Measurements from ENCODE around the gene KCNJ9. TPM values are rescaled to one million over a fixed set of nuclear protein-coding genes. Genes with fewer than 3 reads are reported as not detected.
"Not testable (repeated sequence)": the region's sequence is repeated elsewhere in the genome, so short reads cannot be mapped to it uniquely, and the experiment has no call there.

The KCNJ9 gene
- total and polyA plus RNA-seq, 2 of the 4 experiments (the other 2 are of a cell fraction), result not detected

DNA sequence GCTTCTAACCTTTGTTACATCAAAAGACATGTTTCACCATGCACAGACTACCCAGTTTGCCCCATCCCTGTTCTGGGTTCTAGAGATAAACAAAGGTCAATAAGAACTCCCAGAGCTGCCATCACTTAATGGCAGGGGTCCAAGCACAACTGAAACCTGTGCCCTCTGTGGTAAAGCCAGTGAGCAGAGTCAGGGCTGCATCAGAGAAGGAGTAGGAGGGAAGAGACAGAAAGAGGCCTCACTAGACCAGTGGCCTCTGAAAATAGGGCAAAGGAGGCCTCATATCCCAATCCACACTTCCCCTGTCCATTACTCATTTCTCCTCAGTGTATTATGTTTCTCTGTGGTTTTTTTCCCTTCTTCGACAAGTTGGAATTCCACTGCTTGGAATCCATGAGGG lies 44.4 kb downstream of the KCNJ9 start (continued):
- TF ChIP-seq RCOR1 (IDR thresholded peaks at IDR 0.05; ENCODE audit: insufficient replicate concordance, low read length), result no peak
- TF ChIP-seq, protein P1, sequence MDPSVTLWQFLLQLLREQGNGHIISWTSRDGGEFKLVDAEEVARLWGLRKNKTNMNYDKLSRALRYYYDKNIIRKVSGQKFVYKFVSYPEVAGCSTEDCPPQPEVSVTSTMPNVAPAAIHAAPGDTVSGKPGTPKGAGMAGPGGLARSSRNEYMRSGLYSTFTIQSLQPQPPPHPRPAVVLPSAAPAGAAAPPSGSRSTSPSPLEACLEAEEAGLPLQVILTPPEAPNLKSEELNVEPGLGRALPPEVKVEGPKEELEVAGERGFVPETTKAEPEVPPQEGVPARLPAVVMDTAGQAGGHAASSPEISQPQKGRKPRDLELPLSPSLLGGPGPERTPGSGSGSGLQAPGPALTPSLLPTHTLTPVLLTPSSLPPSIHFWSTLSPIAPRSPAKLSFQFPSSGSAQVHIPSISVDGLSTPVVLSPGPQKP (IDR thresholded peaks at IDR 0.05; ENCODE audit: borderline replicate concordance, low read depth, low read length), result no peak
- no peak for TF ChIP-seq NFE2L2 (IDR thresholded peaks at IDR 0.05; ENCODE audit: low read depth, low read length)

DNA sequence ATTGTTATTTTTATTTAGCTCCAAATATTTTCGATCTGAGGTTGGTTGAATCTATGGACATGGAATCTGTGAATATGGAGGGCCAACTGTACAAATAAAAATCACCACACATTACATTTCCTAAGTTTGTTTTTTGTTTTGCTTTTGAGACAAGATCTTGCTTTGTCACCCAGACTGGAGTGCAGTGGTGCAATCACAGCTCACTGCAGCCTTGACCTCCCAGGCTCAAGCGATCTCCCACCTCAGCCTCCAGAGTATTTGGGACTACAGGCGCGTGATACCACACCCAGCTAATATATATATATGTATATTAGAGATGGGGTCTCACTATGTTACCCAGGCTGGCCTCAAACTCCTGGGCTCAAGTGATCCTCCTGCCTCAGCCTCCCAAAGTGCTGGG lies 45.0 kb downstream of the KCNJ9 start:
- H4K20me1 ChIP-seq (ENCODE audit: insufficient read depth, low read length); H3K27ac ChIP-seq (ENCODE audit: insufficient read depth, low read length); DNase-seq; H3K9me3 ChIP-seq (ENCODE audit: control insufficient read depth, insufficient read depth, low read length); H4K91ac ChIP-seq (ENCODE audit: insufficient read depth, low read depth, low read length); CTCF ChIA-PET; H2BK20ac ChIP-seq (ENCODE audit: low read depth, low read length); BruUV-seq (replicated peaks); H3K36me3 ChIP-seq (ENCODE audit: control insufficient read depth, insufficient read depth, low read length); in situ Hi-C loops (cut with MboI; ENCODE audit: low sequenced_read_pairs); H3K14ac ChIP-seq (replicated peaks; ENCODE audit: low read depth, low read length); H2BK120ac ChIP-seq (ENCODE audit: low read depth, low read length); H2AK9ac ChIP-seq (replicated peaks; ENCODE audit: low read depth, low read length, poor library complexity); POLR2A ChIA-PET (ENCODE audit: unreplicated experiment); H4K5ac ChIP-seq (ENCODE audit: low read depth, low read length); H3K56ac ChIP-seq (ENCODE audit: extremely low read depth, insufficient read depth, low read length); H3K27me3 ChIP-seq (ENCODE audit: control insufficient read depth, insufficient read depth, low read length); dilution Hi-C loops (cut with HindIII; ENCODE audit: low sequenced_read_pairs, unreplicated experiment); H3K4me2 ChIP-seq (ENCODE audit: low read depth, low read length); H3K9ac ChIP-seq (ENCODE audit: low read depth, low read length); H3K79me1 ChIP-seq (ENCODE audit: low read depth in 1 of 2, low read length in 2 of 2); H3K23ac ChIP-seq (ENCODE audit: low read depth, low read length); H3K4me3 ChIP-seq (ENCODE audit: insufficient read depth, low read depth, low read length); H2BK15ac ChIP-seq (ENCODE audit: low read depth, low read length); H4K8ac ChIP-seq (ENCODE audit: low read depth in 2 of 2, low read length in 2 of 2); H2AFZ ChIP-seq (replicated peaks; ENCODE audit: low read length, poor library complexity); H2BK5ac ChIP-seq (ENCODE audit: low read depth, low read length, poor library complexity, severe bottlenecking); H3K18ac ChIP-seq (ENCODE audit: low read depth, low read length); intact Hi-C loops (cut with micrococcal nuclease); H3K4ac ChIP-seq (ENCODE audit: low read depth, low read length); H2AK5ac ChIP-seq (ENCODE audit: low read depth, low read length); ATAC-seq (ENCODE audit: low read depth): not testable (repeated sequence)
- Histone ChIP-seq H3K9me1 (ENCODE audit: insufficient read depth, low read length) (peaks cover 26% of the 10 kb centered on the region), H3K4me1 (ENCODE audit: control insufficient read depth, insufficient read depth, low read length) (peaks cover 17% of the 10 kb centered on the region)
- no CpG with 5 or more reads among the region's 4 CpGs for WGBS, 2 experiments (ENCODE audit: extremely low coverage in 2 of 2, insufficient read length in 1 of 2)

Data from IMR-90 (cell line).